GM23248 (cell line): ENCODE results near the gene CADPS2. TPM values are rescaled to one million over a fixed set of nuclear protein-coding genes. Genes with fewer than 3 reads are reported as not detected.

Experiments
- DNase-seq: peaks from one replicate; pipeline ENCODE4 v3.0.0-alpha.2; 2015
- H2AFZ ChIP-seq: fragments of 200-600 bp; sonication (generic); 2 replicates; pipeline ENCODE4 v1.6.1; 2016; ENCODE audit warnings: antibody characterized with exemption
- H3F3A ChIP-seq: fragments of 200-600 bp; sonication (generic); 2 replicates; pipeline ENCODE4 v1.6.1; 2016; ENCODE audit warnings: mild to moderate bottlenecking, antibody characterized with exemption, mixed run types; ENCODE audit not compliant: insufficient read depth
- H3K27ac ChIP-seq: fragments of 200-600 bp; sonication (generic); 2 replicates; pipeline ENCODE4 v1.5.1; 2016; ENCODE audit warnings: mild to moderate bottlenecking
- H3K27me3 ChIP-seq: fragments of 200-600 bp; sonication (generic); replicated peaks from 2 replicates; pipeline ENCODE4 v1.6.1; 2016; ENCODE audit warnings: mild to moderate bottlenecking; ENCODE audit not compliant: insufficient read depth
- H3K36me3 ChIP-seq: fragments of 200-600 bp; sonication (generic); 2 replicates; pipeline ENCODE4 v1.6.1; 2016; ENCODE audit warnings: low read depth, mild to moderate bottlenecking
- H3K4me1 ChIP-seq: fragments of 200-600 bp; sonication (generic); 2 replicates; pipeline ENCODE4 v1.6.1; 2016; ENCODE audit warnings: mild to moderate bottlenecking; ENCODE audit not compliant: insufficient read depth
- H3K4me2 ChIP-seq: fragments of 200-600 bp; sonication (generic); one replicate; pipeline ENCODE4 v1.6.1; 2016; ENCODE audit warnings: mild to moderate bottlenecking; ENCODE audit not compliant: unreplicated experiment
- H3K4me3 ChIP-seq: fragments of 200-600 bp; sonication (generic); 2 replicates; pipeline ENCODE4 v1.5.1; 2016; ENCODE audit warnings: mild to moderate bottlenecking
- H3K79me2 ChIP-seq: fragments of 200-600 bp; sonication (generic); 2 replicates; pipeline ENCODE4 v1.6.1; 2016; ENCODE audit warnings: mild to moderate bottlenecking; ENCODE audit not compliant: insufficient read depth
- H3K9ac ChIP-seq: fragments of 200-600 bp; sonication (generic); 2 replicates; pipeline ENCODE4 v1.6.1; 2016; ENCODE audit warnings: mild to moderate bottlenecking
- H3K9me2 ChIP-seq: fragments of 200-600 bp; sonication (generic); 2 replicates; pipeline ENCODE4 v1.6.1; 2016; ENCODE audit warnings: mixed run types, mild to moderate bottlenecking, moderate library complexity; ENCODE audit not compliant: insufficient read depth
- H3K9me3 ChIP-seq: fragments of 200-600 bp; sonication (generic); one replicate; pipeline ENCODE4 v1.6.1; 2017; ENCODE audit warnings: low read depth
- H4K20me1 ChIP-seq: fragments of 200-600 bp; sonication (generic); 2 replicates; pipeline ENCODE4 v1.6.0; 2016; ENCODE audit not compliant: insufficient read depth
- EZH2 ChIP-seq: fragments of 200-600 bp; sonication (generic); IDR thresholded peaks from 2 replicates; pipeline ENCODE4 v1.6.1; 2018; ENCODE audit warnings: antibody characterized with exemption, mild to moderate bottlenecking; ENCODE audit not compliant: insufficient read depth, poor library complexity, severe bottlenecking
- EZH2phosphoT487 ChIP-seq: fragments of 200-600 bp; sonication (generic); IDR thresholded peaks from 2 replicates; pipeline ENCODE4 v1.6.1; 2018; ENCODE audit warnings: antibody characterized with exemption, moderate library complexity, mild to moderate bottlenecking, low read depth; ENCODE audit not compliant: insufficient read depth
- WGBS, 2 experiments: methylation state at CpG; one replicate each; pipeline ENCODE4 v1.1.6; 2015 to 2017; ENCODE audit warnings: low lambda C conversion rate in 2 of 2, low coverage in 1 of 2; ENCODE audit errors: missing lambda C conversion rate in 2 of 2; 5-methylcytosine and 5-hydroxymethylcytosine counted together
- in situ Hi-C: fragments of 300-500 bp; cut with MboI; formaldehyde crosslinking; loops from 2 replicates; pipeline ENCODE4 v1.15.0; 2020
- polyA plus RNA-seq: library from polyadenylated mRNA; unstranded; fragments of >200 nt; fragmentation: Nextera tagmentation; extraction: Ambion mirVana; gene quantifications from 2 replicates; pipeline ENCODE4 v1.2.1, GENCODE V29; 2016
- total RNA-seq: library from RNA; depleted of rRNA; stranded (reverse); fragments of >200 nt; shearing (Covaris generic); gene quantifications from 2 replicates; pipeline ENCODE4 v1.2.3, GENCODE V29; 2014

Gene CADPS2
- total and polyA plus RNA-seq, 2 experiments from 2014 or later, result 0.06 to 0.43 TPM

- H3K4me1 ChIP-seq, result no peaks in the 10 kb centered on the region
- TF ChIP-seq EZH2, result no peak
- no peak for TF ChIP-seq EZH2phosphoT487
- 51 to 61% methylated on average over 2 of the region's 2 CpGs for WGBS, 2 experiments
Measured at GRCh38 chr7:122605929-122606328, 280.3 kb downstream of the CADPS2 start.

GRCh38 chr7:122604251-122604650 lies 282.0 kb downstream of the CADPS2 start:
- Histone ChIP-seq H4K20me1 (no peaks in the 10 kb centered on the region), H3K27me3 (no peaks in the 10 kb centered on the region), H3K4me1 (no peaks in the 10 kb centered on the region), H3K4me2 (no peak overlapping the region), H3K9me3 (no peaks in the 10 kb centered on the region), H3F3A (no peaks in the 10 kb centered on the region), H3K27ac (no peak overlapping the region), H3K9ac (no peak overlapping the region), H3K79me2 (no peaks in the 10 kb centered on the region), H3K4me3 (no peak overlapping the region), H2AFZ (no peak overlapping the region), H3K9me2 (no peaks in the 10 kb centered on the region), H3K36me3 (no peaks in the 10 kb centered on the region)
- no peak for DNase-seq
- in situ Hi-C loops, result no loop called here
- TF ChIP-seq EZH2phosphoT487, result no peak
- no peak for TF ChIP-seq EZH2

More at GRCh38 chr7:122605929-122606328, 280.3 kb downstream of the CADPS2 start:
- no peak overlapping the region for H2AFZ ChIP-seq
- H3F3A ChIP-seq, result no peaks in the 10 kb centered on the region
- in situ Hi-C loops, result no loop called here
- no peaks in the 10 kb centered on the region for H3K9me2 ChIP-seq
- H3K36me3 ChIP-seq, result no peaks in the 10 kb centered on the region
- H3K27me3 ChIP-seq, result no peaks in the 10 kb centered on the region
- no peak for DNase-seq
- H3K9ac ChIP-seq, result no peak overlapping the region
- no peaks in the 10 kb centered on the region for H3K9me3 ChIP-seq
- no peak overlapping the region for H3K4me2 ChIP-seq
- no peaks in the 10 kb centered on the region for H4K20me1 ChIP-seq
- H3K79me2 ChIP-seq, result no peaks in the 10 kb centered on the region
- H3K4me3 ChIP-seq, result no peak overlapping the region
- no peak overlapping the region for H3K27ac ChIP-seq

- H3K36me3 ChIP-seq, result no peaks in the 10 kb centered on the region
- no peak for TF ChIP-seq EZH2
- TF ChIP-seq EZH2phosphoT487, result no peak
- H3K4me1 ChIP-seq, result no peaks in the 10 kb centered on the region
- WGBS, 2 experiments, result 24 to 26% methylated on average over 2 of the region's 2 CpGs
- no peak overlapping the region for H3K27ac ChIP-seq
- no peaks in the 10 kb centered on the region for H3K9me3 ChIP-seq
- no peaks in the 10 kb centered on the region for H3K27me3 ChIP-seq
- in situ Hi-C loops, result no loop called here
- H2AFZ ChIP-seq, result no peak overlapping the region
- H3K79me2 ChIP-seq, result no peaks in the 10 kb centered on the region
- no peaks in the 10 kb centered on the region for H3F3A ChIP-seq
- no peak overlapping the region for H3K4me2 ChIP-seq
- no peaks in the 10 kb centered on the region for H4K20me1 ChIP-seq
- no peak overlapping the region for H3K4me3 ChIP-seq
- no peak for DNase-seq
- no peaks in the 10 kb centered on the region for H3K9me2 ChIP-seq
- no peak overlapping the region for H3K9ac ChIP-seq
Measured at GRCh38 chr7:122602800-122603199, 283.5 kb downstream of the CADPS2 start.

- H3K4me1 ChIP-seq, result no peaks in the 10 kb centered on the region
- DNase-seq, result no peak
- TF ChIP-seq EZH2 (no peak), EZH2phosphoT487 (no peak)
- H3K9ac ChIP-seq, result no peak overlapping the region
- no peaks in the 10 kb centered on the region for H3K9me2 ChIP-seq
- H3K79me2 ChIP-seq, result no peaks in the 10 kb centered on the region
- in situ Hi-C loops, result no loop called here
- no peaks in the 10 kb centered on the region for H3F3A ChIP-seq
- H2AFZ ChIP-seq, result no peak overlapping the region
- H3K27ac ChIP-seq, result no peak overlapping the region
- H3K4me2 ChIP-seq, result no peak overlapping the region
- WGBS, 2 experiments, result 38 to 40% methylated on average over 2 of the region's 2 CpGs
- no peaks in the 10 kb centered on the region for H3K36me3 ChIP-seq
- H3K27me3 ChIP-seq, result no peaks in the 10 kb centered on the region
- no peaks in the 10 kb centered on the region for H3K9me3 ChIP-seq
- H4K20me1 ChIP-seq, result no peaks in the 10 kb centered on the region
- H3K4me3 ChIP-seq, result no peak overlapping the region
Measured at GRCh38 chr7:122600630-122601029, 285.6 kb downstream of the CADPS2 start.

GRCh38 chr7:122600042-122600441 lies 286.2 kb downstream of the CADPS2 start:
- no peak for DNase-seq
- no peak overlapping the region for H3K9ac ChIP-seq
- in situ Hi-C loops, result no loop called here
- H3K27me3 ChIP-seq, result no peaks in the 10 kb centered on the region
- no peaks in the 10 kb centered on the region for H3K9me2 ChIP-seq
- no peak overlapping the region for H3K27ac ChIP-seq
- no peak overlapping the region for H3K4me2 ChIP-seq
- H3K9me3 ChIP-seq, result no peaks in the 10 kb centered on the region
- no peaks in the 10 kb centered on the region for H3K79me2 ChIP-seq
- WGBS, 2 experiments, result 38 to 40% methylated on average over 1 of the region's 1 CpG
- no peak overlapping the region for H3K4me3 ChIP-seq
- H3F3A ChIP-seq, result no peaks in the 10 kb centered on the region
- no peak for TF ChIP-seq EZH2
- no peak for TF ChIP-seq EZH2phosphoT487
- H3K4me1 ChIP-seq, result no peaks in the 10 kb centered on the region
- H3K36me3 ChIP-seq, result no peaks in the 10 kb centered on the region
- no peak overlapping the region for H2AFZ ChIP-seq
- H4K20me1 ChIP-seq, result no peaks in the 10 kb centered on the region
